ENCODE data around the gene TEX14.

Gene TEX14

DNA sequence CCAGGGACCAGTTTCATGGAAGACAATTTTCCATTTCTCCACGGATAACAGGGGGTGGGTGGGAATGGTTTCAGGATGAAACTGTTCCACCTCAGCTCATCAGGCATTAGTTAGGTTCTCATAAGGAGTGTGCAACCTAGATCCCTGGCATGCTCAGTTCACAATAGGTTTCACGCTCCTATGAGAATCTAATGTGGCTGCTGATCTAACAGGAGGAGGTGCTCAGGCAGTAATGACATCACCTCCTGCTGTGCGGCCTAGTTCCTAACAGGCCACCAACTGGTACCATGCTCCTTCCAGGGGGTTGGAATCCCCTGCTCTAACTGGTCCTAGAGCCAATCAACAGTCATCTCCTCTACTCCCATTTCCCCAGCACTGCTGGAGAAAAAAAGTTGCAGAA lies 19.9 kb downstream of the TEX14 start:
- TF ChIP-seq, protein P1, sequence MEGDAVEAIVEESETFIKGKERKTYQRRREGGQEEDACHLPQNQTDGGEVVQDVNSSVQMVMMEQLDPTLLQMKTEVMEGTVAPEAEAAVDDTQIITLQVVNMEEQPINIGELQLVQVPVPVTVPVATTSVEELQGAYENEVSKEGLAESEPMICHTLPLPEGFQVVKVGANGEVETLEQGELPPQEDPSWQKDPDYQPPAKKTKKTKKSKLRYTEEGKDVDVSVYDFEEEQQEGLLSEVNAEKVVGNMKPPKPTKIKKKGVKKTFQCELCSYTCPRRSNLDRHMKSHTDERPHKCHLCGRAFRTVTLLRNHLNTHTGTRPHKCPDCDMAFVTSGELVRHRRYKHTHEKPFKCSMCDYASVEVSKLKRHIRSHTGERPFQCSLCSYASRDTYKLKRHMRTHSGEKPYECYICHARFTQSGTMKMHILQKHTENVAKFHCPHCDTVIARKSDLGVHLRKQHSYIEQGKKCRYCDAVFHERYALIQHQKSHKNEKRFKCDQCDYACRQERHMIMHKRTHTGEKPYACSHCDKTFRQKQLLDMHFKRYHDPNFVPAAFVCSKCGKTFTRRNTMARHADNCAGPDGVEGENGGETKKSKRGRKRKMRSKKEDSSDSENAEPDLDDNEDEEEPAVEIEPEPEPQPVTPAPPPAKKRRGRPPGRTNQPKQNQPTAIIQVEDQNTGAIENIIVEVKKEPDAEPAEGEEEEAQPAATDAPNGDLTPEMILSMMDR (conservative IDR thresholded peaks at IDR 0.05; ENCODE audit: low read length) = no peak
- H3K4me3 ChIP-seq (ENCODE audit: low read length) = no peak overlapping the region
- DNase-seq (ENCODE audit: low read depth) = no peak

DNA sequence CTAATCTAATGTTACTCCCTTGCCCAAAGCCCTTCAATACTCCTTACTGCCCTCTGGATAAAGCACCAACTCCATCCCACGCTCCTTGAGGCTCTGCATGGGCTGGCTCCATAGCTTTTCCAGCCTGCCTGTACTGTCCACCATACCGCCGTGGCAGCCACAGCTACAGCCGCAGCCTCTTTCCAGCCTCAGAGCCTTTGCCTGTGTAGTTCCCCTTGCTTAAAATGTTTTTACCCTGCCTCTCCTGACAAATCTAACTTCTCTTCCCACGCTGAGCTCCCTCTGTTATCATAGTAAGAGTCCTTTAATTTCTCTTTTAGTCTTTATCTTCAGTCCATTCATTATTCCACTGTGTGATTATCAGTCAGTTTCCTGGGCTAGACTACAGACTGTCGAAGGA lies 22.0 kb downstream of the TEX14 start:
- no peak for DNase-seq (ENCODE audit: low read depth)
- no peak overlapping the region for H3K4me3 ChIP-seq (ENCODE audit: low read length)
- TF ChIP-seq, protein P1 (conservative IDR thresholded peaks at IDR 0.05; ENCODE audit: low read length) = no peak

DNA sequence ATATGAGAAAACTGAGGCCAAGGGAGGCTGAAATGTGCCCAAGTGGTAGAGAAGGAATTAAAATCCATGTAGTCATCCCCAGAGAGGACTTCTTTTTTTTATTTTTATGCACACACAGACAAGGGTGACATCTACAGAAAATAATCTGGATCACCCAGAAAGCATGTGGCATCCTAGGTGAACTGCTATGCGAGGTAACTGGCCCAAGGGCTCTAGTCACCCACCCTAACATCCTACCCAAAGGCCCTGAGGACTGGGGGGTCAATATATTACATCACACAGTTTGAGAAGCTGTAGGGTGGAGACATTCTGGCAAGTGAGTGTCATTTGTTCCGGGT lies 23.3 kb downstream of the TEX14 start:
- TF ChIP-seq, protein P1 (conservative IDR thresholded peaks at IDR 0.05; ENCODE audit: low read length) = no peak
- DNase-seq (ENCODE audit: low read depth) = no peak
- no peak overlapping the region for H3K4me3 ChIP-seq (ENCODE audit: low read length)

DNA sequence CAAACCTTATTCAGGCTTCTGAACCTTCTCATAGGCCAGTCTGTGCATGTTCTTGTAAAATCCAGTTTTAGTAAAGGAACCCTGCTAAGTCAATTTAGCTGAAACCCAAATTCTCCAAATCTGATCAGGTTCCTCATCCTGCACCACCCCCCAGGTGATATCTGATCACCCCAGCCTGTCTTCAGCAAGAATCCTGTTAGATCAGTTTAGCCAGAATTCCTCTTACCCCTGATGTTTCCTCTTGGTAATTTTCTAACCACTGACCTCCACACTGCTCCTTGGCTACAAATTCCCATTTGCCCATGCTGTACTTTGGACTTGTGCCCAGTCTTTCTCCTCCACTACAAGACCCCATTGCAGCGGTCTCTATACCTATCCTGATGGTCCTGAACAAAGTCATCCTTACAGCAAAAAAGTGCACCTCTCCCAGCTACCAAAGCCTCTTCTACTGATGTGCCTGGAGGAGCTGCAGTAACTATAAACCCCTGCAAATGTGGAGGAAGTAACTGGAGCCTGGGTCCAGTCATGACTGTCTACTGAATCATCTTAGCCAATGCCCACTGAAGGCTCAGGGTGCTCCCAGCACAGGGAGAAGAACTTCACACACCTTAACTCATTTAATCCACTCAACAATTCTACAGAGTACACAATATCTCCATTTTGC lies 23.8 kb downstream of the TEX14 start:
- TF ChIP-seq, protein P1 (conservative IDR thresholded peaks at IDR 0.05; ENCODE audit: low read length) = no peak
- DNase-seq (ENCODE audit: low read depth) = no peak
- no peak overlapping the region for H3K4me3 ChIP-seq (ENCODE audit: low read length)

DNA sequence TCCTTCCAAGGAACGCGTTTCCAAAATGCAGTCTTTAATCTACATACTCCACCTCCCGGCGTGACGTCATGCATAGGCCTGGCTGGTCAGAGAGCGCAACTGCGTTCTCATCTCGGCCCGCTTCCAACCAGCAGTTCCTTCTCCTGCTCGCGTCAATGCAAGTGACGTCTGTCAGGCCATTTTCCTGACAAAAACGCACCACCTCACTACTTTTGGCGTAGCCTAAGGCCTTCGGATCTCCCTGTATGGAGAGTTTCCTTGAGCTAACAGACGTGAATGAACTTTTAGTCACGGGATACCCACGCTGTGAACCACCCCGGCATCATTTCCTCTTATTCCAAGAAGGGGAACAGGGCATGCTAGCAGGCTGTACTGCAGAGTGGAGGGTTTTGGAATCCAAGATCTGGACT lies 25.0 kb downstream of the TEX14 start:
- no peak overlapping the region for H3K4me3 ChIP-seq (ENCODE audit: low read length)
- TF ChIP-seq, protein P1 (conservative IDR thresholded peaks at IDR 0.05; ENCODE audit: low read length) = no peak
- DNase-seq (ENCODE audit: low read depth) = peak; percentile 4

DNA sequence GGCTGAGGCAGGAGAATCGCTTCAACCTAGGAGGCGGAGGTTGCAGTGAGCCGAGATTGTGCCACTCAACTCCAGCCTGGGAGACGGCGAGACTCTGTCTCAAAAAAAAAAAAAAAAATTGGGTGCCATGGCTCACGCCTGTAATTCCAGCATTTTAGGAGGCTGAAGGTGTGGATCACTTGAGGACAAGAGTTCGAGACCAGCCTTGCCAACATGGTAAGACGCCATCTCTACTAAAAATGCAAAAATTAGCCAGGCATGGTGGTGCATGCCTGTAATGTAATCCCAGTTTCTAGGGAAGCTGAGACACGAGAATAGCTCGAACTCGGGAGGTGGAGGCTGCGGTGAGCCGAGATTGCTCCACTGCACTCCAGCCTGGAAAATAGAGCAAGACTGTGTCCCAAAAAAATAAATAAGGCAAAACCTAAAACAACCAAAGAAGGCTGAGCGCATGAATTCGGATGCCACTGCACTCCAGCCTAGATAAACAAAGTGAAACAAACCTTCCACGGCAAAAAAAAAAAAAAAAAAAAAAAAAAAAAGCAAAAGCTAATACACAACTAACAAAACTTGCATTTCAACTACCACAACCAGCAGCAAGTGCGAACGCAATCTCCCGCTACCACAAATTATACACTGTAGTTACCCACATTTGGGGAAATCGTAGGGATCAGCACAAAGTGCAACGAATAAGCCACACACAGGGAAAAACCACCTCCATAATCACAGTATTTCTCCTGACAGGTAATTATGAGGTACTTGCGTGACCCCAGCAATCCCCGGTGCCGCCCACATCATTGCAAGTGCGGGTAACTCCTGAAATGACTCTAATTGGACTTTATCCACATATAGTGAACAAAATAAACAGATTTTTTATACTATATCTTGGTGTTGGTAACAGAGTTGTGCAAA lies 25.6 kb downstream of the TEX14 start:
- TF ChIP-seq, protein P1 (conservative IDR thresholded peaks at IDR 0.05; ENCODE audit: low read length) = no peak
- H3K4me3 ChIP-seq (ENCODE audit: low read length) = no peak overlapping the region

DNA sequence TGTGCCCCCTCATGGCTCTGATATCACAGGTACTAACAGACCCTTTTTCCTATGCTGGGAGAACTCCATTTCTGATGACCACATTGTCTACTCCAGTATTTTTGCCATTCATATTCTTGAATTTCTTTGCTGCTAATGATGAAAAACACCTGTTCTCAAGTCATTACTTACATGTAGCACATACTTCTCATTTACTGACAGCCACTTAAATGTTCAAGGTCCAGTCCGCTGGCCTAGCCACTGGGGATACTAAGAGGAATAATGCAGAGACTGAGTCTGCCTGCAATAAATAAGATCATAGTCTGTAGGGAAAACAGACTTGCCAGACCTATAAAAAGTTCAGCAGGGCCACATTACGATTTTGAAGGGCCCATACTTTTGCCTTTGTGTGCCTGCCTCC lies 27.5 kb downstream of the TEX14 start:
- TF ChIP-seq, protein P1 (conservative IDR thresholded peaks at IDR 0.05; ENCODE audit: low read length) = no peak
- DNase-seq (ENCODE audit: low read depth) = no peak
- no peak overlapping the region for H3K4me3 ChIP-seq (ENCODE audit: low read length)

More for the DNA sequence above, 25.6 kb downstream of the TEX14 start:
- DNase-seq (ENCODE audit: low read depth) = no peak

All from AG10803 (cell line).